ENCODE data around the gene ACOT4.
"Not testable (repeated sequence)": the region's sequence is repeated elsewhere in the genome, so short reads cannot be mapped to it uniquely, and the experiment has no call there.

DNA sequence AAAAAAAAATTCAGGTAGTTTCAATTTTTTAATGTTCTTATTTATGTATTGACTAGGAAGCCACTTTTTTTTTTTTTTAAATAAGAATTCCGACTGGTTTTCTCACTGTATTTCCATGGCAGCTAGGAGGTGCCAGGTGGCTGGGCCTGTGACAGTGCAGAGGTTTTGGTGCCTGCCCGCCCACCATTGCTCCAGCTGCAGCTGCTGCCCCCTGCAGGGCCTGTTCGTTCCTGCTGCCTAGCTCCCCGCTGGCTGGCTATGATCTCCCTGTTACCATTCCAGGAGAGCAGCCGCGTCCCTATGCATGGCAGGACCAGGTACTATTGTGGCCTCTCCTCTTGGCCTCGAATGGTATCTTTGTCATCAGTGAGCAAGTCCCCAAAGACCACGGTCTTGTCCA is 20.8 kb upstream of the ACOT4 start:
- TF ChIP-seq FOS (IDR thresholded peaks at IDR 0.05; ENCODE audit: borderline replicate concordance, insufficient read depth, low read length); EZH2 (IDR thresholded peaks at IDR 0.05; ENCODE audit: borderline replicate concordance, low read depth, low read length, severe bottlenecking); GATA2 (IDR thresholded peaks at IDR 0.05; ENCODE audit: insufficient read depth, insufficient read length, low read depth, low read length): not testable (repeated sequence)
- TF ChIP-seq CTCF (IDR thresholded peaks at IDR 0.05; ENCODE audit: extremely low read depth in 1 of 2, insufficient read depth in 1 of 2, low read depth in 1 of 2, low read length in 2 of 2): peak; percentile 56 to 61
- TF ChIP-seq, protein P1, sequence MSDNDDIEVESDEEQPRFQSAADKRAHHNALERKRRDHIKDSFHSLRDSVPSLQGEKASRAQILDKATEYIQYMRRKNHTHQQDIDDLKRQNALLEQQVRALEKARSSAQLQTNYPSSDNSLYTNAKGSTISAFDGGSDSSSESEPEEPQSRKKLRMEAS (IDR thresholded peaks at IDR 0.05; ENCODE audit: insufficient read depth, insufficient read length): not testable (repeated sequence)
